HEK293T (cell line): ENCODE data around the gene LEFTY1.

Source experiments
- CTCF ChIA-PET: fragments of 350-600 bp; formaldehyde crosslinking; extraction: SDS; loops from one replicate; lab custom pipeline; 2021; ENCODE audit warnings: antibody characterized with exemption, inconsistent platforms; lab: Yijun Ruan, JAX
- POLR2A ChIA-PET: fragments of 350-600 bp; formaldehyde crosslinking; extraction: SDS; loops from one replicate; lab custom pipeline; 2020; ENCODE audit warnings: antibody characterized with exemption, inconsistent platforms; lab: Yijun Ruan, JAX
- DNase-seq: peaks from one replicate; pipeline ENCODE4 v3.0.0; 2012; ENCODE audit warnings: mixed read lengths; ENCODE audit errors: extremely low spot score
- ARNT ChIP-seq: fragments of 450-650 bp; IDR thresholded peaks from 2 replicates; pipeline ENCODE4 v1.6.1; 2017; ENCODE audit warnings: mild to moderate bottlenecking
- BHLHE40 ChIP-seq: fragments of 450-650 bp; IDR thresholded peaks from 2 replicates; pipeline ENCODE4 v1.6.1; 2016; ENCODE audit warnings: mild to moderate bottlenecking, moderate library complexity, borderline replicate concordance
- CTBP1 ChIP-seq: fragments of 450-650 bp; IDR thresholded peaks from 2 replicates; pipeline ENCODE4 v1.6.1; 2016; ENCODE audit warnings: borderline replicate concordance
- ELF4 ChIP-seq: fragments of 450-650 bp; IDR thresholded peaks from 2 replicates; pipeline ENCODE4 v1.6.1; 2017; ENCODE audit warnings: antibody characterized with exemption
- FOXA1 ChIP-seq: fragments of 450-650 bp; IDR thresholded peaks from 2 replicates; pipeline ENCODE4 v1.6.1; 2016; ENCODE audit warnings: mild to moderate bottlenecking
- FOXK2 ChIP-seq: fragments of 450-650 bp; IDR thresholded peaks from 2 replicates; pipeline ENCODE4 v1.6.1; 2016; ENCODE audit warnings: mild to moderate bottlenecking
- HDGF ChIP-seq: fragments of 450-650 bp; IDR thresholded peaks from 2 replicates; pipeline ENCODE4 v1.6.1; 2017; ENCODE audit warnings: antibody characterized with exemption, borderline replicate concordance
- L3MBTL2 ChIP-seq: fragments of 450-650 bp; conservative IDR thresholded peaks from 2 replicates; pipeline ENCODE4 v1.6.1; 2016; ENCODE audit warnings: mild to moderate bottlenecking
- LEF1 ChIP-seq: fragments of 450-650 bp; IDR thresholded peaks from 2 replicates; pipeline ENCODE4 v1.6.1; 2017; ENCODE audit warnings: mild to moderate bottlenecking, borderline replicate concordance
- NFRKB ChIP-seq: fragments of 450-650 bp; IDR thresholded peaks from 2 replicates; pipeline ENCODE4 v1.6.1; 2016; ENCODE audit warnings: mild to moderate bottlenecking, moderate library complexity
- PKNOX1 ChIP-seq: fragments of 450-650 bp; IDR thresholded peaks from 2 replicates; pipeline ENCODE4 v1.6.1; 2016
- SP1 ChIP-seq: fragments of 450-650 bp; IDR thresholded peaks from 2 replicates; pipeline ENCODE4 v1.6.1; 2017
- SUZ12 ChIP-seq: fragments of 450-650 bp; IDR thresholded peaks from 2 replicates; pipeline ENCODE4 v1.6.1; 2016; ENCODE audit warnings: mild to moderate bottlenecking
- TARDBP ChIP-seq: fragments of 450-650 bp; IDR thresholded peaks from 2 replicates; pipeline ENCODE4 v1.6.1; 2016
- ZNF384 ChIP-seq: fragments of 450-650 bp; IDR thresholded peaks from 2 replicates; pipeline ENCODE4 v1.6.1; 2016

LEFTY1 gene

GRCh38 chr1:225850370-225850769, 38.6 kb downstream of the LEFTY1 start:
- ChIA-PET CTCF (interaction anchor here (0.7 kb wide), 1 partner anchor 111 kb away, joined by 3 read pairs; no protein-coding TSS in a partner anchor), POLR2A (interaction anchor here (1.3 kb wide), 1 partner anchor 74 kb away, joined by 3 read pairs; the partner anchor contains the start of gene PYCR2)
- TF ChIP-seq L3MBTL2, result no peak
- TF ChIP-seq ELF4, result no peak
- TF ChIP-seq SP1, result no peak
- TF ChIP-seq TARDBP, result no peak
- TF ChIP-seq NFRKB, result no peak
- TF ChIP-seq PKNOX1, result no peak
- no peak for TF ChIP-seq FOXK2
- TF ChIP-seq HDGF, result no peak
- TF ChIP-seq ZNF384, result no peak
- TF ChIP-seq SUZ12, result no peak
- no peak for TF ChIP-seq BHLHE40
- DNase-seq, result no peak

GRCh38 chr1:225849925-225850324, 39.0 kb downstream of the LEFTY1 start:
- no peak for DNase-seq
- TF ChIP-seq FOXK2 (no peak), L3MBTL2 (no peak), LEF1 (no peak), PKNOX1 (no peak), FOXA1 (no peak), BHLHE40 (no peak), ZNF384 (no peak)
- CTCF ChIA-PET, result interaction anchor here (0.7 kb wide), 1 partner anchor 111 kb away, joined by 3 read pairs; no protein-coding TSS in a partner anchor
- POLR2A ChIA-PET, result interaction anchor here (1.3 kb wide), 1 partner anchor 75 kb away, joined by 3 read pairs; the partner anchor contains the start of gene PYCR2

- POLR2A ChIA-PET, result no interaction called here
Observed at GRCh38 chr1:225848030-225848955, 40.7 kb downstream of the LEFTY1 start.

GRCh38 chr1:225847610-225848009, 41.3 kb downstream of the LEFTY1 start:
- no peak for TF ChIP-seq SUZ12
- TF ChIP-seq L3MBTL2, result no peak
- no peak for TF ChIP-seq FOXK2
- CTCF ChIA-PET, result interaction anchor here (1.0 kb wide), 1 partner anchor 373 kb away, joined by 3 read pairs; no protein-coding TSS in a partner anchor
- POLR2A ChIA-PET, result no interaction called here
- DNase-seq, result no peak

More at GRCh38 chr1:225848030-225848955, 40.7 kb downstream of the LEFTY1 start:
- CTCF ChIA-PET, result interaction anchor here (1.0 kb wide), 1 partner anchor 374 kb away, joined by 3 read pairs; no protein-coding TSS in a partner anchor
- no peak for DNase-seq
- TF ChIP-seq ELF4 (no peak), HDGF (no peak), ARNT (no peak), ZNF384 (no peak), BHLHE40 (no peak), FOXA1 (no peak)

GRCh38 chr1:225846331-225847310, 42.3 kb downstream of the LEFTY1 start:
- DNase-seq, result no peak
- TF ChIP-seq PKNOX1 (no peak), BHLHE40 (no peak), CTBP1 (no peak), FOXK2 (no peak), ARNT (no peak), TARDBP (no peak)
- POLR2A ChIA-PET, result interaction anchor here (0.8 to 2.7 kb wide), 2 partner anchors 69 to 77 kb away, joined by 3 to 9 read pairs; partner anchors contain the start of genes PYCR2 and SRP9

GRCh38 chr1:225845571-225846259, 43.2 kb downstream of the LEFTY1 start:
- POLR2A ChIA-PET, result interaction anchor here (0.8 to 2.7 kb wide), 2 partner anchors 68 to 78 kb away, joined by 3 to 9 read pairs; partner anchors contain the start of genes PYCR2 and SRP9
- TF ChIP-seq CTBP1 (no peak), SP1 (peak; percentile 99), NFRKB (no peak), PKNOX1 (no peak), HDGF (0 out of 2 replicates have a peak, but pooled peaks have one; percentile 60)
- DNase-seq, result peak; percentile 92
- CTCF ChIA-PET, result interaction anchor here (0.6 to 1.9 kb wide), 7 partner anchors 11 to 371 kb away, joined by 3 to 5 read pairs (median 3); partner anchors contain the start of gene SRP9

More at GRCh38 chr1:225846331-225847310, 42.3 kb downstream of the LEFTY1 start:
- CTCF ChIA-PET, result interaction anchor here (0.9 to 1.9 kb wide), 5 partner anchors 12 to 372 kb away, joined by 3 to 5 read pairs (median 3); partner anchors contain the start of gene SRP9
